A172 (cell line): ENCODE results near the gene LCN10. TPM values are rescaled to one million over a fixed set of nuclear protein-coding genes. Genes with fewer than 3 reads are reported as not detected.

Experiments used
- DNase-seq: peaks from one replicate; pipeline ENCODE4 v3.0.0-alpha.2; 2015; ENCODE audit warnings: low spot score
- total RNA-seq: library from RNA; depleted of rRNA; stranded (reverse); fragments of >200 nt; shearing (Covaris generic); gene quantifications from 2 replicates; pipeline ENCODE4 v1.2.3, GENCODE V29; 2014

The LCN10 gene
- total RNA-seq, 1 experiment from 2014 or later: not detected

DNA sequence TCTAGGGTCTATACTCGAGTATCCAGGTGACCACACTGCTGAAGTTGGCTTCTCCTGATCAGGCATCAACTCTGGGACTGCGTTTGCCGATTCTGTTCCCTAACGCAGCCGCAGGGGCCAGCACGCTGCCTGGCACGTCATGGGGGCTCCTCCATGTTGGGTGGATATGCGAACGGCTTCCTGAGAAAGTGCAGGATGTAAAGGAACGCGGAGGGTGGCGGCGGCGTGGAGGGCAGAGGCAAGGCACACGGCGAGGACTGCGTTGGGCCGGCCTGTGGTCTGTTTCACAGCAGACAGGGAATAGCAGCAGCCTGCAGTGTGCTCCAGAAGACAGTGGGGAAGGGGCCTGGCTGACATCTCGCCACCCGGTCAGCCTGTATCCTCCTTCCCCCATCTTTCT lies 3.8 kb downstream of the LCN10 start:
- no peak for DNase-seq

DNA sequence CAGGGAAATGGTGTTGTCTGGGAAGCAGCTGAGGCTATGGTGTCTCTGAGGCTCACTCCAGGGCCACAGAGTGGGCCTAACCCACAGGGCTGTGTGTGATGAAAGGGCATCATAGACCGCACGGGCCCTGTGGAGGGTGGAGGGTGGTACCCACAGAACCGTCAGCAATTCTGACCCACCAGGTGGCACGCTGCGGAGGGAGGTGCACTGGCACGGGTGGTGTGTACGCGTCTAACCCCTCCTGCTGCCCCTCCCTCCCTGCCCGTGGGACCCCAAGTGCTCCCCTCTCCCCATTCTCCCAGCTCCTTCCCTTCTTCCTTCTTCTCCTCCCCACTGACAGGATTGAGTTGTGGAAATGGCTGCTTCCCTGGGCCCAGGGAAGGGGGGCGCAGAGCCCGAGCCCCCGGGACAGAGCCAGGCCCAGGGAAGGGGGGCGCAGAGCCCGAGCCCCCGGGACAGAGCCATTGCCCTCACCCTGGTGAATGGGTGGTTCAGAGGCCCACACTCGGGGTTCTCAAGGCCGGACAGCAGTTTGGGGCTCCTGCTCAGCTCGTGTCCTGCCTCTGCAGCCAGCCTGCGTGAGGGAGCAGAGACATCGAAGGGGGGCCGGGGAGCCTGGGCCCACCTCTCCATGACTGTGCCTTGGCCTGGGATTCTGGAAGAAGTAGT lies 6.8 kb downstream of the LCN10 start:
- no peak for DNase-seq

DNA sequence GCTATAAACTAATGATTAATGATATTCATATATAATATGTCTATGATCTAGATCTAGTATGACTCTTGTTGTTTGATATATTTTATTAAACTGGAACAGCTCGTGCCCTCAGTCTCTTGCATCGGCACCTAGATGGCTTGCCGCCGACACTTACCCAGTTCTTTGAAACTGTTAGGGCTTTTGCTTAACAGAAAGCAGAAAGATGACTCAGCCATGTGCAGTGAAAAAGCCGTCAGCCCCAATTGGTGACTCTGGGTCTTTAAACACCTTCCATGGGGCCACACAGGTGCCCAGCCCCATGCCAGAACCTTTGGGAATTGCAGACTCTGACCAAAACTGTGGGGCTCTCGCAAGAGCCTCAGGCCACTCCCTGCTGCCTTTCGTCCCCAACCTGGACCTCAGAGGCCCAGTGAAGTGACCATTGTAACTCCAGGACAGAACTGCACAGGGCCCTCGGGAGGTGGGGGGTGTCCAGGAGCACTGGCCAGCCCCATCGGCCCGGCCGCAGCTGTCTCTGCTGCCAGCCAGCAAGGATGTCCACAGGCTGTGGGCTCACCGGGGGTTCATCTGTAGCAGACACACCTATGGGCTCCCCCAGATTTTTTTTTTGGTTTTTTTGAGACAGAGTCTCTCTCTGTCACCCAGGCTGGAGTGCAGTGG lies 7.8 kb downstream of the LCN10 start:
- no peak for DNase-seq

- DNase-seq: no peak
Observed at GRCh38 chr9:136733611-136734010, 9.1 kb downstream of the LCN10 start.

- DNase-seq: no peak
Observed at GRCh38 chr9:136732444-136733178, 10.1 kb downstream of the LCN10 start.

DNA sequence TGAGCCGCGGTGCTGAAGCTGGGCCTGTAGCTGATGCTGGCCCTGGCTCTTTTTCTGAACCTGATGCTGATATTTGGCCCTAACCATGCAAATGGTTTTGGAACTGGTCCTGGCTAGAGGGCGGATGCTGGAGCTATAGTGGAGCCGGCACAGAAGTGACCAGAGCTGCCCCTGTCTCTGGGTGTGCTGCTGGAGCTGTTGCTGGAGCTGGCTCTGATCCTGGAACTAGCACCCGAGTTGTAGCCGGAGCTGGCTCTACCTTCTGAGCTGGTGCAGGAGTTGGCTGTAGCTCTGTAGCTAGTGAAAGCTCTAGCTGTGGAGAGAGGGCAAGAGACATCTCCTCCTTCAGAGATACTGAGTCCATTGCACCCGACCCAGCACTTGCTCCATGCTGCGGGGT lies 12.8 kb downstream of the LCN10 start:
- DNase-seq: no peak

- no peak for DNase-seq
Observed at GRCh38 chr9:136729144-136729543, 13.6 kb downstream of the LCN10 start.

DNA sequence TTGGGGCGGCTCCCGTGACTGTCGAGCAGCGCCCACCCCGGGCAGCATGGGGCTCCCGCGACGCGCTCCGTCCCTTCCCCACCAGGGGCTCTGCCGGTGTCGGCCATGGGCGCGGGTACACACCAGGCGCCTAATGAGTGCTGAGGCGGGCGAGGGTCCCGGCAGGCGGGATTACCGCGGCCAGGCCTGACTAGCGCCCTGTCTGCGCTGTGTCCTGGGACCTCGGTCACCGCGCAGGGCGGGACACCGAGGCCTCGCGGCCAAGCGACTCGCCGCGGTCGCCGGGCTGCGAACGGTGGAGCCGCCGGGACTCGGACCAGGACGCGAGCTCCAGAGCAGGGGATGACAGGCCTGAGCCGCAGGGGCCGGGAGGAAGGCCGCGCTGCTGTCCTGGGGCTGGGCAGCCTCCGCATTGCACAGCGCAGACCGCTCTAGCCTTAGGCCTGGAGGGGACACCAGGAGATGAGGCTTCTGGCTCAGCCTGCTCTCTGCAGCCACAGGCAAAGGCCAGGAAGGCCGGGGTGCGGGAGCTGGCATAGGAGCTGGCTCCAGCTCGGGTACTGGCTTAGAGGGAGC lies 14.1 kb downstream of the LCN10 start:
- no peak for DNase-seq

GRCh38 chr9:136728080-136728547 lies 14.6 kb downstream of the LCN10 start:
- DNase-seq: peak; percentile 89

DNA sequence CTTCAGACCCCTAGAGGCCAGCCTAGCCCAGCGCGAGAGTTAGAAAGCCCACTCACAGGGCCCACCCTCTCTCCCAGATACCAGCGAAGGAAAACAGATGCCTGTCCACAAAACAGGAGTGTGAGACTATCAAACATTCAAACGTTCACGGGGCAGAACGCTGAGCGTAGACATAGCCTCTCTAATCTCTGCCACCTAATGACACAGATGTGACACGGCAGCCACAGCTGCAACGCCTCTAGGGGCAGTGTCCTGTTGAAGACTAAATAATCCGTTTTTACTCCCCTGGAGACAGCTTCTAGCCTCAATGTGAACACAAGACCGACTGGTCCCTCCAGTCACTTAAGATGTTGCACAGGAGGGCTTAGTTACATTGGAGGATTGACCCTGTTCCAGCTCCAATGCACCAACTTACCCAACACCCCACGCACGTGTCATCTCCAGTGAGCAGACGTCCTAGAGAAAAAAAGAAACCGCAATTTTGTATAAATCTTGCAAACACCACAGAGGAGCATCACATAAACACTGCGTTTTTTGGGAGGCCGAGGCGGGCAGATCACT lies 16.0 kb downstream of the LCN10 start:
- DNase-seq: peak; percentile 53

- DNase-seq: no peak
Observed at GRCh38 chr9:136726118-136726517, 16.6 kb downstream of the LCN10 start.

GRCh38 chr9:136725612-136726011 lies 17.1 kb downstream of the LCN10 start:
- DNase-seq: peak; percentile 79

DNA sequence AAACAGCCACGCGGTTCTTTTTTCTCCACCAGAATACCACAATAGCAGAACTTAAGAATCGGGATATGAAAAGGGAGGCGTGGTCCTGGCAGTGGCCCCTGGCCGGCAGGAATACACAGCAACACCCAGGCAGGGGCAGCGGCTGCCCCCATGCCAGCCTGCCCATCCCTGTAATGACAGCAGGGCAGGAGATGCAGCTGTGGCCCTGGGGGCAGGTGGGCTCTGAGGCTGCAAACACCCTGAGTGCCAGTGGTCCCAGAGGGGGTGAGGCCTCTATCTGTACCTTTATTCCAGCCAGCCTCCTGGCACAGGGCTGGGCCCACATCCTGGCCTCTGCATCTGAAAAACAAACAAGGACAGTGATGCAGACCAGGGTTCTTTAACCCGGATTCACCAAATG lies 18.0 kb downstream of the LCN10 start:
- DNase-seq: no peak

GRCh38 chr9:136723989-136724388 lies 18.8 kb downstream of the LCN10 start:
- no peak for DNase-seq

DNA sequence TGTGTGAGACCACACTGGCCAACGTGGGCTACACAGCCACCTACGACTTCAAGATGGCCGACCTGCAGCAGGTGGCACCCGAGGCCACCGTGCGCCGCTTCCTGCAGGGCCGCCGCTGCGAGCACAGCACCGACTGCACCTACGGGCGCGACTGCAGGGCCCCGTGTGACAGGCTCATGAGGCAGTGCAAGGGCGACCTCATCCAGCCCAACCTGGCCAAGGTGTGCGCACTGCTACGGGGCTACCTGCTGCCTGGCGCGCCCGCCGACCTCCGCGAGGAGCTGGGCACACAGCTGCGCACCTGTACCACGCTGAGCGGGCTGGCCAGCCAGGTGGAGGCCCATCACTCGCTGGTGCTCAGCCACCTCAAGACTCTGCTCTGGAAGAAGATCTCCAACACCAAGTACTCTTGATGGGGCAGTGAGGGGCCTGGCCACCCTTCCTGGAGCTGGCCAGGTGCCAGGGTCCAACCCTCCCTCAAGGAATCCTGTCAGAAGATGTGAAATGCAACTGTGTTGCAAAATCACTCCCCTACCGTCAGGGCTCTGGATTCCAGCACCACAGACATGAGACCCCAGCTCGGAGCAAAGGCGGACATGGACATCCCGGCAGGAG lies 19.3 kb downstream of the LCN10 start:
- no peak for DNase-seq

DNA sequence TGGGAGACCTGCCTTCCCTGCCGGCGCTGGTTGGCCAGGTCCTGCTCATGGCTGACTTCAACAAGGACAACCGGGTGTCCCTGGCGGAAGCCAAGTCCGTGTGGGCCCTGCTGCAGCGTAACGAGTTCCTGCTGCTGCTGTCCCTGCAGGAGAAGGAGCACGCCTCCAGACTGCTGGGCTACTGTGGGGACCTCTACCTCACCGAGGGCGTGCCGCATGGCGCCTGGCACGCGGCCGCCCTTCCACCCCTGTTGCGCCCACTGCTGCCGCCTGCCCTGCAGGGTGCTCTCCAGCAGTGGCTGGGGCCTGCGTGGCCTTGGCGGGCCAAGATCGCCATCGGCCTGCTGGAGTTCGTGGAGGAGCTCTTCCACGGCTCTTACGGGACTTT lies 19.8 kb downstream of the LCN10 start:
- DNase-seq: no peak

DNA sequence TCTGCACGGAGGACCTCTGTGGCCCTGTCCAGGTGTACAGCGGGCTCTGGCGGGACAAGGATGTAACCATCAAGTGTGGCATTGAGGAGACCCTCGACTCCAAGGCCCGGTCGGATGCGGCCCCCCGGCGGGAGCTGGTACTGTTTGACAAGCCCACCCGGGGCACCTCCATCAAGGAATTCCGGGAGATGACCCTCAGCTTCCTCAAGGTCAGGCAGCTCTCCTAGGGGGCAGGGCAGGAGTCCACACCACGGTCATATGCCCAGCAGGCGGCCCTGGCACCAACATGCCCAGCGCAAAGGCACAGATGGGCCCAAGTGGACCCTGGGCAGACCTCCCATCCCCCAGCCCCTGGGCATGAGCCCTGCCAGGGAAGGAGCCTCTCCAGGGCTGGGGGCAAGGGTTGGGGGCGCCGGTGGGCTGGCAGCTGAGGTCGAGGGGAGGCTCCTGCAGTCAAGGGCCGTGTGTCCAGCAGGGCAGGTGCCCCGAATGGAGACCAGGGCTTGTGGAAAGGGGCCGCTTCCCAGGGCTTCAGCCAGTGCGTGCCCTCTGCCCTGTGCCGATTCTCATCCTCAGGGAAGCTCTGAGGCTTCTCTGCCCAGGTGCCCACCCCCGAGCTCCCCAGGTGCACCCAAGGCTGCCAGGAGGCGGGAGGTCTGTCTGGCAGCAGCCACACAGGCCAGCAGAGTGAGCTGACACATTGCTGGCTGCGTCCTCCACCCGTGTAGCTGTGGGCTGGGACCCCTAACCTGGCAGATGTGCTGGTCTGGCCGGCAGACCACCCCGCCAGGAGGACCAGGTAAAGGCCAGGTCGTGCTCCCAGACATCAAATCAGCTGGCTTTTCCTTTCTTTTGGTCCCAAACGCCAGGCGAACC lies 20.4 kb downstream of the LCN10 start:
- DNase-seq: no peak

DNA sequence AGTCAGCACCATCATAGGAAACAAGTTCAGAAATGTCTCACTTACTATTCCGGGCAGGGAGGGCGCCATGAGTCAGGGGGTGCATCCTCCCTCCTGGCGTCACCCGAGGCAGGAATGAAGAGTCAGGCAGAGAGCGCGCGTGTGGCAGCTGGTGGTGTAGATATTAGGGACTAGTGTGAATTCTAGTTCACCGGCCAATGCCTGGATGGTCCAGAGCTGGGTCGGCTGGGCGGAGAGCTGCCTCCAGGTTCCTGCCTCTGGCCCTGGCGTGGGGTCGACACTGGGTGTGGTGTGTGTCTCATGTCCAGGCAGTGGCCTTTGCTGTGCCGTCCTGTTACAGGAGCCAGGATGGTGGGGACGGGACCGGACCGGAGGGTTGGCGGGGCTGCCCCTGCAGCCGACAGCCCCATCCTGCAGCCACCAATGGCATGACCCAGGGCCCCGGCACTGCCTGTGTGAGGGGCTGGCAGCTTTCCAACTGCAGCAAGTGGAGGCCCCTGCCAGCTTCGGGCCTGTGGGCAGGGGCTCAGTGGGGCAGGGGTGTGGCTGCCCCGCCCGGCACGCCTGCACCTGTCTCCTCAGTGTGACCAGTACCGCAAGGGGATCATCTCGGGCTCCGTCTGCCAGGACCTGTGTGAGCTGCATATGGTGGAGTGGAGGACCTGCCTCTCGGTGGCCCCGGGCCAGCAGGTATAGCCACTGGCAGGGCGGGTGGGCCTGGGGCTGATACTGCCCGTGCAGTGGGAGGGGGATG lies 21.2 kb downstream of the LCN10 start:
- DNase-seq: peak; percentile 86

- DNase-seq: no peak
Observed at GRCh38 chr9:136720898-136721338, 21.8 kb downstream of the LCN10 start.
